Thyroid gland (tissue), 4 donors: Measurements from ENCODE around the gene FAM131C. TPM values are rescaled to one million over a fixed set of nuclear protein-coding genes. Genes with fewer than 3 reads are reported as not detected.
"Not testable (repeated sequence)": the region's sequence is repeated elsewhere in the genome, so short reads cannot be mapped to it uniquely, and the experiment has no call there.

Source experiments
- DNase-seq, 2 donors: peaks; one replicate each; pipeline ENCODE4 v3.0.0-alpha.2; 2019
- H3K27ac ChIP-seq, 3 donors: fragments of 200-600 bp; sonication (generic); 1 replicate in 2 of 3; 2 replicates in 1 of 3; pipeline ENCODE4 v1.5.1; 2016 to 2019; ENCODE audit warnings: mild to moderate bottlenecking in 1 of 3, moderate library complexity in 1 of 3
- H3K27me3 ChIP-seq: fragments of 200-600 bp; sonication (generic); one replicate; pipeline ENCODE4 v1.5.1; 2019
- H3K36me3 ChIP-seq, 2 donors: fragments of 200-600 bp; sonication (generic); one replicate each; pipeline ENCODE4 v1.5.1; 2016 to 2019
- H3K4me1 ChIP-seq, 2 donors: fragments of 200-600 bp; sonication (generic); one replicate each; pipeline ENCODE4 v1.5.1; 2017 to 2019
- H3K4me3 ChIP-seq, 3 donors: fragments of 200-600 bp; sonication (generic); replicated peaks in 1 of 3; 1 replicate in 2 of 3; 2 replicates in 1 of 3; pipeline ENCODE4 v1.5.1; 2016; ENCODE audit warnings: mild to moderate bottlenecking in 1 of 3
- H3K9me3 ChIP-seq: fragments of 200-600 bp; sonication (generic); one replicate; pipeline ENCODE4 v1.5.1; 2017
- CTCF ChIP-seq, 6 experiments: fragments of 200-600 bp in 3 of 6; fragments of 450-650 bp in 3 of 6; sonication (generic) in 3 of 6; IDR thresholded peaks; one replicate each; pipeline ENCODE4 v1.5.1; 2016 to 2019; ENCODE audit warnings: antibody characterized with exemption in 6 of 6, mild to moderate bottlenecking in 2 of 6, inconsistent platforms in 1 of 6, moderate library complexity in 1 of 6
- POLR2A ChIP-seq, 2 donors: fragments of 450-650 bp; IDR thresholded peaks; one replicate each; pipeline ENCODE4 v1.6.1; 2017; ENCODE audit warnings: antibody characterized with exemption in 2 of 2, mild to moderate bottlenecking in 2 of 2, moderate library complexity in 1 of 2
- WGBS, 2 donors: methylation state at CpG; one replicate each; pipeline ENCODE4 v1.1.5; 2017; 5-methylcytosine and 5-hydroxymethylcytosine counted together
- intact Hi-C: fragments of 100-400 bp; cut with DNase I; formaldehyde crosslinking; loops from one replicate; pipeline ENCODE4 v1.15.1; 2023
- total RNA-seq, 4 donors: library from RNA; depleted of rRNA; stranded (reverse); fragments of >200 nt; gene quantifications; one replicate each; pipeline ENCODE4 v1.2.3, GENCODE V29; 2016

The FAM131C gene
- total RNA-seq, 4 donors from 2014 or later, result 0.42 to 2.7 (median 1.5) TPM

GRCh38 chr1:16063921-16064320, 9.5 kb downstream of the FAM131C start:
- H3K4me1 ChIP-seq, result peaks cover 25 to 32% of the 10 kb centered on the region in 2 donors
- TF ChIP-seq CTCF (IDR thresholded peaks at IDR 0.05) (no peak), POLR2A (IDR thresholded peaks at IDR 0.05) (no peak)
- DNase-seq, result no peak
- no peak overlapping the region for H3K4me3 ChIP-seq
- H3K9me3 ChIP-seq, result no peaks in the 10 kb centered on the region
- H3K36me3 ChIP-seq, result no peaks in the 10 kb centered on the region
- intact Hi-C loops, result no loop called here
- no peaks in the 10 kb centered on the region for H3K27me3 ChIP-seq
- no peak overlapping the region for H3K27ac ChIP-seq
- WGBS, 2 donors, result 67 to 74% methylated on average over 9 of the region's 9 CpGs

GRCh38 chr1:16063226-16063829, 10.1 kb downstream of the FAM131C start:
- no peak overlapping the region for H3K27ac ChIP-seq
- H3K4me1 ChIP-seq, result peaks cover 19 to 26% of the 10 kb centered on the region in 2 donors
- no peaks in the 10 kb centered on the region for H3K36me3 ChIP-seq
- WGBS, 2 donors, result 93 to 95% methylated on average over 15 of the region's 15 CpGs
- no peak overlapping the region for H3K4me3 ChIP-seq
- intact Hi-C loops, result no loop called here
- no peak for DNase-seq
- TF ChIP-seq POLR2A (IDR thresholded peaks at IDR 0.05), result no peak
- TF ChIP-seq CTCF (IDR thresholded peaks at IDR 0.05), result no peak
- no peaks in the 10 kb centered on the region for H3K9me3 ChIP-seq
- no peaks in the 10 kb centered on the region for H3K27me3 ChIP-seq

- DNase-seq, intact Hi-C loops, H3K4me3 ChIP-seq, H3K27me3 ChIP-seq, H3K9me3 ChIP-seq, H3K36me3 ChIP-seq, H3K27ac ChIP-seq: not testable (repeated sequence)
- WGBS, 2 donors, result 93 to 95% methylated on average over 9 of the region's 9 CpGs
- H3K4me1 ChIP-seq, result peaks cover 13 to 19% of the 10 kb centered on the region in 2 donors
Measured at GRCh38 chr1:16062687-16063075, 10.8 kb downstream of the FAM131C start.

- H3K27me3 ChIP-seq, H3K4me3 ChIP-seq, DNase-seq, H3K27ac ChIP-seq, H3K9me3 ChIP-seq, H3K36me3 ChIP-seq, intact Hi-C loops: not testable (repeated sequence)
- 73 to 78% methylated on average over 4 to 17 of the region's 18 CpGs for WGBS, 2 donors
- H3K4me1 ChIP-seq, result peaks cover 12 to 15% of the 10 kb centered on the region in 2 donors
Measured at GRCh38 chr1:16061989-16062686, 11.3 kb downstream of the FAM131C start.

GRCh38 chr1:16061266-16061665, 12.2 kb downstream of the FAM131C start:
- Histone ChIP-seq H3K36me3 (no peaks in the 10 kb centered on the region), H3K4me3 (no peak overlapping the region), H3K9me3 (no peaks in the 10 kb centered on the region), H3K4me1 (peaks cover 12 to 15% of the 10 kb centered on the region in 2 donors), H3K27ac (no peak overlapping the region), H3K27me3 (no peaks in the 10 kb centered on the region)
- no peak for TF ChIP-seq POLR2A (IDR thresholded peaks at IDR 0.05)
- TF ChIP-seq CTCF (IDR thresholded peaks at IDR 0.05), result no peak
- intact Hi-C loops, result no loop called here
- DNase-seq, result no peak
- WGBS, 2 donors, result 67 to 80% methylated on average over 1 to 3 of the region's 3 CpGs

GRCh38 chr1:16058394-16059120, 14.9 kb downstream of the FAM131C start:
- not testable (repeated sequence) for H3K27ac ChIP-seq, DNase-seq, H3K4me3 ChIP-seq, H3K36me3 ChIP-seq, H3K4me1 ChIP-seq, H3K9me3 ChIP-seq, H3K27me3 ChIP-seq
- intact Hi-C loops, result loop anchor here (10.0 kb wide), 1 partner anchor 264 kb away; no protein-coding TSS in a partner anchor
- 68 to 85% methylated on average over 10 to 14 of the region's 20 CpGs for WGBS, 2 donors

- WGBS, 2 donors, result 84% methylated on average over 7 of the region's 7 CpGs
Measured at GRCh38 chr1:16057314-16057915, 16.0 kb downstream of the FAM131C start.

GRCh38 chr1:16056521-16056912, 16.9 kb downstream of the FAM131C start:
- intact Hi-C loops, result loop anchor here (10.0 kb wide), 1 partner anchor 262 kb away; no protein-coding TSS in a partner anchor
- not testable (repeated sequence) for DNase-seq, H3K36me3 ChIP-seq, H3K4me1 ChIP-seq, H3K27me3 ChIP-seq, H3K27ac ChIP-seq, H3K4me3 ChIP-seq, H3K9me3 ChIP-seq
- 50 to 70% methylated on average over 2 to 4 of the region's 4 CpGs for WGBS, 2 donors

More at GRCh38 chr1:16057314-16057915, 16.0 kb downstream of the FAM131C start:
- H3K27me3 ChIP-seq, H3K4me3 ChIP-seq, H3K4me1 ChIP-seq, H3K36me3 ChIP-seq, H3K27ac ChIP-seq, H3K9me3 ChIP-seq, DNase-seq: not testable (repeated sequence)
- intact Hi-C loops, result loop anchor here (10.0 kb wide), 1 partner anchor 263 kb away; no protein-coding TSS in a partner anchor
